ENCODE measurements around the gene ITPK1.

DNA sequence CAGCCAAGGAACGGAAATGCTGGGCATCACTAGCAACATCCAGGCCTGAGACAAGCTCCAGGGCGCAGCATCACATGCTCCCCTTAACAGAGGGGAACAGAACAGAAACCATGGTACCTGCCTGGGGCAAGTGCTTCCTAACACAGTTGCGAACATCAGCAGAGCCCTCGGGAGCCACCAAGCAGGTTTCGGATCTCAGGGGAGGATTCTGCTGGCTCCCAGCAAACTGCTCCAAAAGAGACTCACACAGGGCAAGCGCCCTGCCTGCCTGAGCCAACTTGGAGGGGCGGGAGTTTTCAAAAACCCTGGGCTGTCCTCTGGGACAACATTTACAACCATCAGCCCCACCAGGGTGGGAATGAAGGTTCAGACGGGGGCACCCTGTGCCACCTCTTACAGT, 173.1 kb downstream of the ITPK1 start:
- TF ChIP-seq, protein P1, sequence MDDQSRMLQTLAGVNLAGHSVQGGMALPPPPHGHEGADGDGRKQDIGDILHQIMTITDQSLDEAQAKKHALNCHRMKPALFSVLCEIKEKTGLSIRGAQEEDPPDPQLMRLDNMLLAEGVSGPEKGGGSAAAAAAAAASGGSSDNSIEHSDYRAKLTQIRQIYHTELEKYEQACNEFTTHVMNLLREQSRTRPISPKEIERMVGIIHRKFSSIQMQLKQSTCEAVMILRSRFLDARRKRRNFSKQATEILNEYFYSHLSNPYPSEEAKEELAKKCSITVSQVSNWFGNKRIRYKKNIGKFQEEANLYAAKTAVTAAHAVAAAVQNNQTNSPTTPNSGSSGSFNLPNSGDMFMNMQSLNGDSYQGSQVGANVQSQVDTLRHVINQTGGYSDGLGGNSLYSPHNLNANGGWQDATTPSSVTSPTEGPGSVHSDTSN (IDR thresholded peaks at IDR 0.05): no peak
- TF ChIP-seq POLR2AphosphoS2 (conservative IDR thresholded peaks at IDR 0.05; ENCODE audit: low read length): no peak
- TF ChIP-seq CTCF (IDR thresholded peaks at IDR 0.05): no peak
- TF ChIP-seq KDM5A (IDR thresholded peaks at IDR 0.05): no peak
- no peak for TF ChIP-seq EP300 (IDR thresholded peaks at IDR 0.05)
- no peak for TF ChIP-seq REST (IDR thresholded peaks at IDR 0.05)
